Hepatocyte (in vitro differentiated cells): ENCODE measurements around the gene EFNA2. TPM values are rescaled to one million over a fixed set of nuclear protein-coding genes. Genes with fewer than 3 reads are reported as not detected.

Experiments
- DNase-seq: peaks from one replicate; pipeline ENCODE4 v3.0.0-alpha.2; 2016; ENCODE audit warnings: low spot score
- H2AFZ ChIP-seq: fragments of 200-600 bp; sonication (generic); 2 replicates; pipeline ENCODE4 v1.6.0; 2016; ENCODE audit warnings: antibody characterized with exemption, mild to moderate bottlenecking
- H3K27ac ChIP-seq: fragments of 200-600 bp; sonication (generic); 2 replicates; pipeline ENCODE4 v1.5.1; 2016; ENCODE audit warnings: mild to moderate bottlenecking
- H3K27me3 ChIP-seq: fragments of 200-600 bp; sonication (generic); 2 replicates; pipeline ENCODE4 v1.6.1; 2016
- H3K36me3 ChIP-seq: fragments of 200-600 bp; sonication (generic); replicated peaks from 2 replicates; pipeline ENCODE4 v1.5.1; 2016; ENCODE audit warnings: low read depth; ENCODE audit not compliant: insufficient read depth
- H3K4me1 ChIP-seq: fragments of 200-600 bp; sonication (generic); 2 replicates; pipeline ENCODE4 v1.5.1; 2016; ENCODE audit warnings: mild to moderate bottlenecking, moderate library complexity; ENCODE audit not compliant: insufficient read depth
- H3K4me2 ChIP-seq: fragments of 200-600 bp; sonication (generic); 2 replicates; pipeline ENCODE4 v1.6.0; 2016
- H3K4me3 ChIP-seq: fragments of 200-600 bp; sonication (generic); 2 replicates; pipeline ENCODE4 v1.5.1; 2016; ENCODE audit warnings: mild to moderate bottlenecking
- H3K79me2 ChIP-seq: fragments of 200-600 bp; sonication (generic); 2 replicates; pipeline ENCODE4 v1.6.0; 2017; ENCODE audit warnings: mild to moderate bottlenecking
- H3K9me2 ChIP-seq: fragments of 200-600 bp; sonication (generic); replicated peaks from 2 replicates; pipeline ENCODE4 v1.6.0; 2017; ENCODE audit warnings: mild to moderate bottlenecking; ENCODE audit not compliant: insufficient read depth
- H3K9me3 ChIP-seq: fragments of 200-600 bp; sonication (generic); 2 replicates; pipeline ENCODE4 v1.5.1; 2016; ENCODE audit warnings: low read depth, mild to moderate bottlenecking
- H4K20me1 ChIP-seq: fragments of 200-600 bp; sonication (generic); 2 replicates; pipeline ENCODE4 v1.6.0; 2016; ENCODE audit warnings: mild to moderate bottlenecking; ENCODE audit not compliant: insufficient read depth, poor library complexity, severe bottlenecking
- EZH2 ChIP-seq: fragments of 200-600 bp; sonication (generic); IDR thresholded peaks from 2 replicates; pipeline ENCODE4 v1.6.1; 2016; ENCODE audit warnings: antibody characterized with exemption, mild to moderate bottlenecking, borderline replicate concordance
- EZH2phosphoT487 ChIP-seq: fragments of 200-600 bp; sonication (generic); IDR thresholded peaks from one replicate; pipeline ENCODE4 v1.6.1; 2018; ENCODE audit warnings: antibody characterized with exemption, mild to moderate bottlenecking, low read depth, moderate library complexity; ENCODE audit not compliant: unreplicated experiment, severe bottlenecking
- WGBS: methylation state at CpG from one replicate; pipeline ENCODE4 v1.1.6; 2016; ENCODE audit warnings: low lambda C conversion rate; ENCODE audit errors: missing lambda C conversion rate; 5-methylcytosine and 5-hydroxymethylcytosine counted together
- polyA plus RNA-seq: library from polyadenylated mRNA; unstranded; fragments of >200 nt; fragmentation: Nextera tagmentation; extraction: Ambion mirVana; gene quantifications from 2 replicates; pipeline ENCODE4 v1.2.1, GENCODE V29; 2016
- total RNA-seq: library from RNA; depleted of rRNA; stranded (reverse); fragments of >200 nt; gene quantifications from 2 replicates; pipeline ENCODE4 v1.2.3, GENCODE V29; 2014
- TF ChIP-seq, protein P1 (sequence below): fragments of 200-600 bp; sonication (generic); IDR thresholded peaks from 2 replicates; pipeline ENCODE4 v1.5.1; 2016; ENCODE audit warnings: antibody characterized with exemption, mild to moderate bottlenecking; ENCODE audit not compliant: poor library complexity

The EFNA2 gene
- total and polyA plus RNA-seq, 2 experiments from 2014 or later = 1.3 to 14.2 TPM

DNA sequence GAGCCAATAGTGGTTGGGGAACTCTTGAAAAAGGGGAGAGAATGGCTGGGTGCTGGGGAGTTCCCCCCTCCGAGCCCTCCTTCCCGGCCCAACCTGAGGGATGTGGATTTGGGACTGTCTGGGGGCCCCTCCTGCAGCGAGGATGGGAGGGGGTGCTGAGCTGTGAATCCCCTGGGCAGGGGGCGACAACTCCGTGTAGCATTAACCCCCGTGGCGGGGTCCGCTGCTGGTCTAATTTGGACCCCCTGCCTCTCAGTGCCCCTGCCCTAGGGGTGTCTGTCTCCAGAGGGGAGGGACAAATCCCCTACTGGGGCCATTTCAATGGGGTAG is 27.5 kb upstream of the EFNA2 start:
- H3K27me3 ChIP-seq = no peaks in the 10 kb centered on the region
- DNase-seq = no peak
- peak overlapping the region; percentile 86 for H3K4me2 ChIP-seq
- 76% methylated on average over 6 of the region's 8 CpGs for WGBS
- peaks cover 28% of the 10 kb centered on the region for H4K20me1 ChIP-seq
- TF ChIP-seq, protein P1, sequence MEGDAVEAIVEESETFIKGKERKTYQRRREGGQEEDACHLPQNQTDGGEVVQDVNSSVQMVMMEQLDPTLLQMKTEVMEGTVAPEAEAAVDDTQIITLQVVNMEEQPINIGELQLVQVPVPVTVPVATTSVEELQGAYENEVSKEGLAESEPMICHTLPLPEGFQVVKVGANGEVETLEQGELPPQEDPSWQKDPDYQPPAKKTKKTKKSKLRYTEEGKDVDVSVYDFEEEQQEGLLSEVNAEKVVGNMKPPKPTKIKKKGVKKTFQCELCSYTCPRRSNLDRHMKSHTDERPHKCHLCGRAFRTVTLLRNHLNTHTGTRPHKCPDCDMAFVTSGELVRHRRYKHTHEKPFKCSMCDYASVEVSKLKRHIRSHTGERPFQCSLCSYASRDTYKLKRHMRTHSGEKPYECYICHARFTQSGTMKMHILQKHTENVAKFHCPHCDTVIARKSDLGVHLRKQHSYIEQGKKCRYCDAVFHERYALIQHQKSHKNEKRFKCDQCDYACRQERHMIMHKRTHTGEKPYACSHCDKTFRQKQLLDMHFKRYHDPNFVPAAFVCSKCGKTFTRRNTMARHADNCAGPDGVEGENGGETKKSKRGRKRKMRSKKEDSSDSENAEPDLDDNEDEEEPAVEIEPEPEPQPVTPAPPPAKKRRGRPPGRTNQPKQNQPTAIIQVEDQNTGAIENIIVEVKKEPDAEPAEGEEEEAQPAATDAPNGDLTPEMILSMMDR = no peak
- TF ChIP-seq EZH2 (no peak), EZH2phosphoT487 (no peak)
- H3K4me3 ChIP-seq = no peak overlapping the region
- peak overlapping the region; percentile 98 for H3K27ac ChIP-seq
- no peaks in the 10 kb centered on the region for H3K9me3 ChIP-seq
- no peaks in the 10 kb centered on the region for H3K36me3 ChIP-seq
- no peaks in the 10 kb centered on the region for H3K9me2 ChIP-seq
- no peak overlapping the region for H2AFZ ChIP-seq
- H3K4me1 ChIP-seq = peaks cover 77% of the 10 kb centered on the region
- peaks cover 49% of the 10 kb centered on the region for H3K79me2 ChIP-seq

DNA sequence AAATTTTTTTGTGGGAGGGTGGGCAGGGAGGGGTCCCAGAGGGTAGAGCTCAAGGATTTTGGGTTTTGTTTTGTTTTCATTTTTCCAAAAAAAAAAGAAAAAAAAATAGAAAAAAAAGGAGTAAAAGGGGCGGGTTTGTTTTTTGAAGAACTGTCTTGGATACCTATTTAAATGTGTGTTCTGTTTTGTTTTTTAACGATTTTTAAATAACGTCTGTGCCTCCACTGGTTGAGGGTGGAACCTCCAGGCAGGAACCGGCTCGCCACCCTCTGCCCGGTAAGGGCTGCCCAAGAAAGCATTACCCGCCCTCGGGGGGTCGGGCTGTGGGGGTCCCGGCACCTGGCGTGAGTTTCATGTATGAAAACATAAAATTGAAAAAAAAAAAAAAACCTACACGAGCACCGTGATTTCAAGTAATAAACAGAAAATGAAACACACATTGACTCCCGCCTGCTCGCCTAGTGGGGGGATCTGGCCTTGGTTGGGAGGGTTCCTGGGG is 26.9 kb upstream of the EFNA2 start:
- Histone ChIP-seq H3K4me2 (peak overlapping the region; percentile 86), H3K4me1 (peaks cover 77% of the 10 kb centered on the region)
- WGBS = 63% methylated on average over 15 of the region's 15 CpGs

DNA sequence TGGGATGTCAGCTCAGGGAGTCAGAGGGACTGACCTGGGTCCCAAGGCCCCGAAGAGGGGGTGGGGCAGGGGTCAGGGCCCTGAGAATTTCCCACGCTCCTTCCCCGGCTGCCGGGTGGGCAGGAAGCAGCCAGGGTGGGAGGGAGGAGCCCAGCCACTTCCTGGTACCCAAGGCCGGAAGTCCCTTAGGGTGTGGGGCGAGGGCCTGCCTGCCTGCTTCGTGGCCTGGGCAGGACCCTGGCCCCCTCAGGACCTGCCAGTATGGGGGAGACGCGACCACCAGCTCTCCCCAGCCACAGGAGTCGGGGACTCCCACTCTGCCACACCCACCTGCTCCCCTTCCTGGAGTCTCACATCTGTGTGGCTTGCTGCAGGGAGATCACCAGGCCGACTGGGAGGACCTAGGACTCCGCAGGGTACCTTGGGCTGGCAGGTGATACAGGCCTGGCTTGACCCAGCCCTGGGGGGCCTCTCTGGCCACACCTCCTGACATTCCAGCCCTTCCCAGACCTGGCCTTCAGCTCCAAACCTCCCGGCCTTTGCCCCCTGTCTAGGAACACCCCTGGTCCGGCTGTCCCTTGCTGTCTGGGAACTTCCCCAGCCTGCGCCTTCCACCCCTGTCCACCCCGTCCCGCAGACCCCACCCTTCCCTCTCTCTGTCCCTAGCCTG is 26.3 kb upstream of the EFNA2 start:
- Histone ChIP-seq H3K4me2 (peak overlapping the region; percentile 86), H3K4me1 (peaks cover 71% of the 10 kb centered on the region), H3K27me3 (no peaks in the 10 kb centered on the region), H3K9me2 (no peaks in the 10 kb centered on the region), H2AFZ (no peak overlapping the region), H3K36me3 (no peaks in the 10 kb centered on the region), H3K27ac (peak overlapping the region; percentile 98), H3K79me2 (peaks cover 44% of the 10 kb centered on the region), H3K4me3 (no peak overlapping the region), H4K20me1 (peaks cover 21% of the 10 kb centered on the region), H3K9me3 (no peaks in the 10 kb centered on the region)
- TF ChIP-seq, protein P1 = no peak
- WGBS = 16% methylated on average over 14 of the region's 17 CpGs
- peak; percentile 87 for DNase-seq

More for the DNA sequence above, 26.9 kb upstream of the EFNA2 start:
- Histone ChIP-seq H4K20me1 (peaks cover 26% of the 10 kb centered on the region), H3K9me2 (no peaks in the 10 kb centered on the region), H3K9me3 (no peaks in the 10 kb centered on the region), H3K27ac (peak overlapping the region; percentile 98), H3K4me3 (no peak overlapping the region), H3K79me2 (peaks cover 47% of the 10 kb centered on the region), H3K36me3 (no peaks in the 10 kb centered on the region), H2AFZ (no peak overlapping the region), H3K27me3 (no peaks in the 10 kb centered on the region)
- DNase-seq = no peak
- TF ChIP-seq, protein P1 = no peak
- no peak for TF ChIP-seq EZH2phosphoT487
- TF ChIP-seq EZH2 = no peak
